BLaER1 (cell line): ENCODE data around the gene LRRC9.

Experiments
- H3K27ac ChIP-seq: shearing (Covaris generic); formaldehyde crosslinking; 2 replicates; pipeline ENCODE4 v1.8.1; 2022
- H3K27me3 ChIP-seq: shearing (Covaris generic); formaldehyde crosslinking; 2 replicates; pipeline ENCODE4 v1.8.1; 2022
- H3K36me3 ChIP-seq: shearing (Covaris generic); formaldehyde crosslinking; 2 replicates; pipeline ENCODE4 v1.8.1; 2022
- H3K4me1 ChIP-seq: shearing (Covaris generic); formaldehyde crosslinking; 2 replicates; pipeline ENCODE4 v1.8.1; 2022
- H3K4me2 ChIP-seq: shearing (Covaris generic); formaldehyde crosslinking; 2 replicates; pipeline ENCODE4 v1.8.1; 2022
- H3K4me3 ChIP-seq: shearing (Covaris generic); formaldehyde crosslinking; 2 replicates; pipeline ENCODE4 v1.8.1; 2022
- H3K9ac ChIP-seq: shearing (Covaris generic); formaldehyde crosslinking; 2 replicates; pipeline ENCODE4 v1.8.1; 2022
- H3K9me3 ChIP-seq: shearing (Covaris generic); formaldehyde crosslinking; 2 replicates; pipeline ENCODE4 v1.8.1; 2022
- H4K20me1 ChIP-seq: shearing (Covaris generic); formaldehyde crosslinking; 2 replicates; pipeline ENCODE4 v1.8.1; 2022
- Cebpa-rat ChIP-seq: shearing (Covaris generic); IDR thresholded peaks from 2 replicates; pipeline ENCODE4 v1.8.1; 2022

The LRRC9 gene

GRCh38 chr14:60061371-60061770 lies 141.4 kb downstream of the LRRC9 start:
- H3K4me2 ChIP-seq = no peak overlapping the region
- H3K9me3 ChIP-seq = no peaks in the 10 kb centered on the region
- no peak overlapping the region for H3K9ac ChIP-seq
- H3K36me3 ChIP-seq = no peaks in the 10 kb centered on the region
- no peak overlapping the region for H3K4me3 ChIP-seq
- no peak for TF ChIP-seq Cebpa-rat
- no peaks in the 10 kb centered on the region for H3K27me3 ChIP-seq
- H4K20me1 ChIP-seq = no peaks in the 10 kb centered on the region
- H3K4me1 ChIP-seq = no peaks in the 10 kb centered on the region
- no peak overlapping the region for H3K27ac ChIP-seq

- Histone ChIP-seq H3K27me3 (no peaks in the 10 kb centered on the region), H3K4me2 (no peak overlapping the region), H3K4me3 (no peak overlapping the region), H3K9ac (no peak overlapping the region), H3K36me3 (no peaks in the 10 kb centered on the region), H3K4me1 (no peaks in the 10 kb centered on the region), H3K27ac (no peak overlapping the region), H3K9me3 (no peaks in the 10 kb centered on the region), H4K20me1 (no peaks in the 10 kb centered on the region)
- TF ChIP-seq Cebpa-rat = no peak
Observed at GRCh38 chr14:60064491-60065072, 144.6 kb downstream of the LRRC9 start.

GRCh38 chr14:60067882-60068281 lies 147.9 kb downstream of the LRRC9 start:
- TF ChIP-seq Cebpa-rat = no peak
- no peaks in the 10 kb centered on the region for H3K27me3 ChIP-seq
- no peak overlapping the region for H3K9ac ChIP-seq
- no peak overlapping the region for H3K4me2 ChIP-seq
- H3K4me1 ChIP-seq = no peaks in the 10 kb centered on the region
- no peaks in the 10 kb centered on the region for H3K9me3 ChIP-seq
- no peak overlapping the region for H3K27ac ChIP-seq
- H3K4me3 ChIP-seq = no peak overlapping the region
- H3K36me3 ChIP-seq = no peaks in the 10 kb centered on the region
- no peaks in the 10 kb centered on the region for H4K20me1 ChIP-seq

GRCh38 chr14:60079723-60080122 lies 159.8 kb downstream of the LRRC9 start:
- Histone ChIP-seq H3K36me3 (no peaks in the 10 kb centered on the region), H3K9ac (no peak overlapping the region), H3K4me1 (no peaks in the 10 kb centered on the region), H3K9me3 (peaks cover 13% of the 10 kb centered on the region; the same call in 1 of the 2 replicates), H4K20me1 (no peaks in the 10 kb centered on the region), H3K4me3 (no peak overlapping the region), H3K27ac (no peak overlapping the region), H3K27me3 (no peaks in the 10 kb centered on the region), H3K4me2 (no peak overlapping the region)
- no peak for TF ChIP-seq Cebpa-rat

- no peaks in the 10 kb centered on the region for H4K20me1 ChIP-seq
- H3K4me1 ChIP-seq = no peaks in the 10 kb centered on the region
- no peak for TF ChIP-seq Cebpa-rat
- no peaks in the 10 kb centered on the region for H3K27me3 ChIP-seq
- H3K9ac ChIP-seq = no peak overlapping the region
- no peak overlapping the region for H3K4me3 ChIP-seq
- H3K4me2 ChIP-seq = no peak overlapping the region
- H3K27ac ChIP-seq = no peak overlapping the region
- H3K9me3 ChIP-seq = no peaks in the 10 kb centered on the region
- no peaks in the 10 kb centered on the region for H3K36me3 ChIP-seq
Observed at GRCh38 chr14:60085085-60085484, 165.1 kb downstream of the LRRC9 start.

GRCh38 chr14:60085693-60086092 lies 165.7 kb downstream of the LRRC9 start:
- no peak for TF ChIP-seq Cebpa-rat
- H3K9ac ChIP-seq = no peak overlapping the region
- H4K20me1 ChIP-seq = no peaks in the 10 kb centered on the region
- no peak overlapping the region for H3K27ac ChIP-seq
- peaks cover 3% of the 10 kb centered on the region for H3K4me1 ChIP-seq
- H3K4me3 ChIP-seq = no peak overlapping the region
- no peaks in the 10 kb centered on the region for H3K36me3 ChIP-seq
- no peaks in the 10 kb centered on the region for H3K9me3 ChIP-seq
- H3K4me2 ChIP-seq = no peak overlapping the region
- H3K27me3 ChIP-seq = no peaks in the 10 kb centered on the region

GRCh38 chr14:60087668-60088067 lies 167.7 kb downstream of the LRRC9 start:
- Histone ChIP-seq H3K4me1 (peaks cover 8% of the 10 kb centered on the region), H3K4me2 (no peak overlapping the region), H3K9ac (no peak overlapping the region), H3K27me3 (no peaks in the 10 kb centered on the region), H3K4me3 (no peak overlapping the region), H4K20me1 (no peaks in the 10 kb centered on the region), H3K27ac (no peak overlapping the region), H3K9me3 (no peaks in the 10 kb centered on the region), H3K36me3 (no peaks in the 10 kb centered on the region)
- no peak for TF ChIP-seq Cebpa-rat

- H3K27ac ChIP-seq = no peak overlapping the region
- H3K9me3 ChIP-seq = no peaks in the 10 kb centered on the region
- no peaks in the 10 kb centered on the region; the same call in 1 of the 2 replicates for H4K20me1 ChIP-seq
- H3K4me2 ChIP-seq = no peak overlapping the region
- H3K4me1 ChIP-seq = peaks cover 18% of the 10 kb centered on the region
- H3K9ac ChIP-seq = no peak overlapping the region
- no peak overlapping the region for H3K4me3 ChIP-seq
- no peaks in the 10 kb centered on the region for H3K36me3 ChIP-seq
- TF ChIP-seq Cebpa-rat = no peak
- H3K27me3 ChIP-seq = no peaks in the 10 kb centered on the region
Observed at GRCh38 chr14:60089221-60089620, 169.3 kb downstream of the LRRC9 start.

- H4K20me1 ChIP-seq = peaks cover 12% of the 10 kb centered on the region
Observed at GRCh38 chr14:60090864-60091519, 171.0 kb downstream of the LRRC9 start.

More at GRCh38 chr14:60090864-60091519, 171.0 kb downstream of the LRRC9 start:
- H3K36me3 ChIP-seq = peaks cover 7% of the 10 kb centered on the region
- peaks cover 36% of the 10 kb centered on the region for H3K4me1 ChIP-seq
- H3K9ac ChIP-seq = peak overlapping the region; percentile 92
- H3K4me3 ChIP-seq = peak overlapping the region; percentile 78
- H3K4me2 ChIP-seq = peak overlapping the region; percentile 85
- peak overlapping the region; percentile 95 for H3K27ac ChIP-seq
- H3K27me3 ChIP-seq = no peaks in the 10 kb centered on the region
- TF ChIP-seq Cebpa-rat = no peak
- H3K9me3 ChIP-seq = no peaks in the 10 kb centered on the region
